HCT116 (cell line): ENCODE data around the gene SORCS2. TPM values are rescaled to one million over a fixed set of nuclear protein-coding genes. Genes with fewer than 3 reads are reported as not detected.

Experiments
- ATAC-seq: fragments of 200-7000 bp; cut with Tn5 transposase; 2 replicates; pipeline ENCODE4 v1.9.1; 2020; ENCODE audit warnings: mild to moderate bottlenecking, moderate library complexity
- BruUV-seq: library from RNA; stranded (reverse); fragments of 400-500 nt; replicated peaks from 2 replicates; lab custom pipeline; 2021; lab: Mats Ljungman, UMichigan
- CTCF ChIA-PET: fragments of 300-600 bp; sonication (Branson Sonifier 250); formaldehyde crosslinking; loops from one replicate; lab custom pipeline; 2021; ENCODE audit warnings: antibody characterized with exemption; lab: Charles Lee
- POLR2A ChIA-PET: fragments of 300-600, 350-600 bp; sonication (Branson Sonifier 250); formaldehyde crosslinking; loops from one replicate; lab custom pipeline; 2021; ENCODE audit warnings: antibody characterized with exemption; lab: Charles Lee
- RAD21 ChIA-PET, 2 experiments: fragments of 300-600 bp; sonication (Branson Sonifier 250); formaldehyde crosslinking; loops; one replicate each; lab custom pipeline; 2023; ENCODE audit warnings: low total read pairs in 2 of 2; ENCODE audit not compliant: uncharacterized antibody in 2 of 2, unreplicated experiment in 2 of 2, low non-redundant PET in 1 of 2; lab: Charles Lee
- DNase-seq: peaks from one replicate; pipeline ENCODE4 v3.0.0-alpha.2; 2010; ENCODE audit warnings: low read depth, low spot score
- H2AFZ ChIP-seq: fragments of 200-600 bp; shearing (Covaris generic), sonication (generic); 2 replicates; pipeline ENCODE4 v1.6.1; 2017; ENCODE audit warnings: low read depth, mixed run types, mixed read lengths, antibody characterized with exemption, low read length; ENCODE audit not compliant: poor library complexity, severe bottlenecking
- H3K27ac ChIP-seq: 2 replicates; pipeline ENCODE4 v1.5.1; 2012; ENCODE audit warnings: low read depth, low read length
- H3K27me3 ChIP-seq: fragments of 200-600 bp; sonication (generic); 2 replicates; pipeline ENCODE4 v1.6.1; 2016; ENCODE audit warnings: mixed run types, low read length, mixed read lengths; ENCODE audit not compliant: insufficient read depth
- H3K36me3 ChIP-seq, 2 experiments: fragments of 200-500 bp in 1 of 2; fragments of 200-600 bp in 1 of 2; sonication (Bioruptor generic) in 1 of 2; sonication (generic) in 1 of 2; 2 replicates each; pipeline versions ENCODE4 v1.5.1 to v1.6.1; 2014 to 2016; ENCODE audit warnings: low read length in 2 of 2, inconsistent platforms in 1 of 2, mixed read lengths in 1 of 2, mixed run types in 1 of 2; ENCODE audit not compliant: insufficient read depth in 2 of 2, control insufficient read depth in 1 of 2
- H3K4me1 ChIP-seq, 2 experiments: fragments of 200-600 bp in 1 of 2; sonication (generic) in 1 of 2; 2 replicates each; pipeline versions ENCODE4 v1.5.1 to v1.6.1; 2012 to 2017; ENCODE audit warnings: low read length in 2 of 2, inconsistent platforms in 1 of 2, mild to moderate bottlenecking in 1 of 2, mixed read lengths in 1 of 2, mixed run types in 1 of 2, moderate library complexity in 1 of 2; ENCODE audit not compliant: insufficient read depth in 2 of 2, control insufficient read depth in 1 of 2
- H3K4me2 ChIP-seq: fragments of 200-600 bp; sonication (generic); 2 replicates; pipeline ENCODE4 v1.6.1; 2017; ENCODE audit warnings: mixed run types, low read length, mixed read lengths
- H3K4me3 ChIP-seq, 2 experiments: fragments of 200-600 bp in 1 of 2; sonication (generic) in 1 of 2; replicated peaks in 1 of 2; 2 replicates each; pipeline ENCODE4 v1.5.1; 2011 to 2016; ENCODE audit warnings: low read length in 2 of 2, control low read depth in 1 of 2, low read depth in 1 of 2, mild to moderate bottlenecking in 1 of 2, mixed read lengths in 1 of 2, mixed run types in 1 of 2
- H3K79me2 ChIP-seq: fragments of 200-600 bp; sonication (generic); 2 replicates; pipeline ENCODE4 v1.6.1; 2017; ENCODE audit warnings: mild to moderate bottlenecking, mixed run types, low read length, moderate library complexity, mixed read lengths; ENCODE audit not compliant: insufficient read depth
- H3K9ac ChIP-seq: fragments of 200-600 bp; sonication (generic); 2 replicates; pipeline ENCODE4 v1.6.1; 2016; ENCODE audit warnings: low read length, mixed read lengths
- H3K9me2 ChIP-seq: fragments of 200-600 bp; sonication (generic), shearing (Covaris generic); 2 replicates; pipeline ENCODE4 v1.6.1; 2017; ENCODE audit warnings: mixed run types, mild to moderate bottlenecking, moderate library complexity; ENCODE audit not compliant: insufficient read depth
- H3K9me3 ChIP-seq, 2 experiments: fragments of 200-500 bp in 1 of 2; fragments of 200-600 bp in 1 of 2; sonication (Bioruptor generic) in 1 of 2; sonication (generic) in 1 of 2; 2 replicates each; pipeline ENCODE4 v1.6.1; 2014 to 2017; ENCODE audit warnings: low read length in 2 of 2, mixed read lengths in 2 of 2, inconsistent platforms in 1 of 2, low read depth in 1 of 2, mild to moderate bottlenecking in 1 of 2, mixed run types in 1 of 2, moderate library complexity in 1 of 2; ENCODE audit not compliant: control insufficient read depth in 1 of 2, insufficient read depth in 1 of 2
- H4K20me1 ChIP-seq: fragments of 200-600 bp; sonication (generic), shearing (Covaris generic); 2 replicates; pipeline ENCODE4 v1.6.1; 2017; ENCODE audit warnings: mixed run types, mild to moderate bottlenecking, moderate library complexity; ENCODE audit not compliant: insufficient read depth
- CBX3 ChIP-seq: IDR thresholded peaks from 2 replicates; pipeline ENCODE4 v1.6.1; 2012; ENCODE audit warnings: low read depth
- EGR1 ChIP-seq: IDR thresholded peaks from 2 replicates; pipeline ENCODE4 v1.6.1; 2012; ENCODE audit warnings: low read depth
- ELF1 ChIP-seq: IDR thresholded peaks from 2 replicates; pipeline ENCODE4 v1.6.1; 2012; ENCODE audit warnings: low read depth, borderline replicate concordance
- EZH2 ChIP-seq: fragments of 200-600 bp; sonication (generic); IDR thresholded peaks from 2 replicates; pipeline ENCODE4 v1.6.1; 2017; ENCODE audit warnings: antibody characterized with exemption, mixed run types
- POLR2AphosphoS5 ChIP-seq: IDR thresholded peaks from 2 replicates; pipeline ENCODE4 v1.6.1; 2011; ENCODE audit warnings: mild to moderate bottlenecking, low read depth, low read length, moderate library complexity
- RAD21 ChIP-seq: IDR thresholded peaks from 2 replicates; pipeline ENCODE4 v1.6.1; 2012; ENCODE audit warnings: low read depth, mild to moderate bottlenecking
- SP1 ChIP-seq: IDR thresholded peaks from 2 replicates; pipeline ENCODE4 v1.6.1; 2012; ENCODE audit warnings: low read depth
- SRF ChIP-seq: IDR thresholded peaks from 2 replicates; pipeline ENCODE4 v1.6.1; 2012; ENCODE audit warnings: low read depth
- TCF7L2 ChIP-seq: IDR thresholded peaks from 2 replicates; pipeline ENCODE4 v1.7.0; 2011; ENCODE audit warnings: borderline replicate concordance, inconsistent platforms; ENCODE audit not compliant: insufficient read depth, insufficient read length; ENCODE audit errors: extremely low read depth
- YY1 ChIP-seq: IDR thresholded peaks from 2 replicates; pipeline ENCODE4 v1.6.1; 2011; ENCODE audit warnings: low read length, low read depth, moderate library complexity, mild to moderate bottlenecking; ENCODE audit not compliant: insufficient replicate concordance; ENCODE audit errors: extremely low read depth
- ZNF274 ChIP-seq: fragments of 200-500 bp; sonication (Bioruptor generic); IDR thresholded peaks from 2 replicates; pipeline ENCODE4 v1.6.1; 2014; ENCODE audit warnings: mild to moderate bottlenecking, low read depth, low read length, inconsistent platforms
- intact Hi-C: fragments of 100-400 bp; cut with micrococcal nuclease; formaldehyde crosslinking; loops from 2 replicates; pipeline ENCODE4 v1.10.0; 2022
- total RNA-seq: library from RNA; stranded (reverse); gene quantifications from one replicate; pipeline ENCODE4 v1.2.1, GENCODE V29; 2021; ENCODE audit not compliant: unreplicated experiment
- TF ChIP-seq, protein P1 (sequence below): IDR thresholded peaks from 2 replicates; pipeline ENCODE4 v1.6.1; 2011; ENCODE audit warnings: mild to moderate bottlenecking, low read length, moderate library complexity; ENCODE audit not compliant: insufficient replicate concordance; ENCODE audit errors: extremely low read depth

The SORCS2 gene
- total RNA-seq, 1 experiment from 2014 or later: 0.37 TPM

DNA sequence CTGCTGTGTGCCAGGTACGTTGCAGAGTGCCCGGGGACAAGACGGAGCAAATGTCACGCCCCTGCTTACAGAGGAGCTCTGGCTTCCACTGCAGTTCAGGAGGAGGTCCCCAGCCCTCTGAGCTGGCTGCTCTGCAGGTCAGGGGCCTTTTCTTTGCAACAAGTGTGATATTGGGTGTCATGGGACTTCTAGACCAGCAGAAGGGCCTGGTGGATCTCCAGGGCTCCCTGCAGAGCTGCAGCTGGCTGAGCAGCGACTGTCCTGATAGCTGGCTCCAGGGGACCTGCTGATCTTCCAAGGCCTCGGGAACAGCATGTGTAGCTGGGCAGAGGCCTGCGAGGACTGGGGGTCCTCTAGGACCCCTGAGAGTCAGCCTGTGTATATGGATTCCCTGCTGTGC, 120.4 kb downstream of the SORCS2 start:
- no TSS peak for BruUV-seq
- ChIA-PET RAD21 (no interaction called here), POLR2A (no interaction called here), CTCF (interaction anchor here (1.4 kb wide), 1 partner anchor 23 kb away, joined by 3 read pairs; no protein-coding TSS in a partner anchor)
- Histone ChIP-seq H4K20me1 (no peaks in the 10 kb centered on the region), H3K27me3 (no peaks in the 10 kb centered on the region; the same call in 1 of the 2 replicates), H3K79me2 (no peaks in the 10 kb centered on the region), H2AFZ (no peak overlapping the region), H3K9me2 (no peaks in the 10 kb centered on the region), H3K27ac (no peak overlapping the region), H3K9ac (no peak overlapping the region), H3K4me3 (no peak overlapping the region), H3K9me3 (no peaks in the 10 kb centered on the region), H3K36me3 (no peaks in the 10 kb centered on the region), H3K4me2 (no peak overlapping the region), H3K4me1 (no peaks in the 10 kb centered on the region)
- TF ChIP-seq SP1 (no peak), TCF7L2 (no peak)
- no peak for DNase-seq
- intact Hi-C loops: no loop called here
- no peak for ATAC-seq

DNA sequence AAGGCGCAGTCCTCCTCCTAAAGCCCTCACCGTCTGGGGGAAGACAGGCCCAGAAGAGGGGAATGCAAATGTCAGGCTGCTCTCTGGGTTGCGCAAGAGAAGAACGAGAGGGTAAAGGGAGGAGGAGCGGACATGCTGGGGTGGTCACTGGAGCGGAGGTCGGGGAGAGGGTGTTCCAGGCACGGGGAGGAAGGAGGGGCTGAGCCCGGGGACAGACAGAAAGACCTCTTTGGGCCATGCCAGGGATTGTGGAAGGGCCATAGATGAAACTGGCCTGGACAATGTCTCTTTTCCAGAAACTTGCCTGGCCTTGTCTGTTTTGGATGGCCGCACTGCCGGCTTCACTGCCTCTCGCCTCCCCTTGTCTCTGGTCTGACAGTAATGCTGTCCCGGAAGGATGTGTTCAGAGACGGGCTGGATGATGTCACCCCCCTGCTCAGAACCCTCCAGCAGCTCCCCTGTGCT, 121.0 kb downstream of the SORCS2 start:
- CTCF ChIA-PET: no interaction called here

More for the DNA sequence above, 121.0 kb downstream of the SORCS2 start:
- H3K4me2 ChIP-seq: no peak overlapping the region
- no peak for DNase-seq
- no peak for ATAC-seq
- intact Hi-C loops: no loop called here
- no peaks in the 10 kb centered on the region for H4K20me1 ChIP-seq
- no peaks in the 10 kb centered on the region for H3K4me1 ChIP-seq
- no peak overlapping the region for H2AFZ ChIP-seq
- no peaks in the 10 kb centered on the region for H3K79me2 ChIP-seq
- RAD21 ChIA-PET: no interaction called here
- no peaks in the 10 kb centered on the region for H3K9me3 ChIP-seq
- POLR2A ChIA-PET: no interaction called here
- H3K27me3 ChIP-seq: no peaks in the 10 kb centered on the region; the same call in 1 of the 2 replicates
- H3K27ac ChIP-seq: no peak overlapping the region
- no peak overlapping the region for H3K9ac ChIP-seq
- BruUV-seq: no TSS peak
- no peak overlapping the region for H3K4me3 ChIP-seq
- no peak for TF ChIP-seq ELF1
- TF ChIP-seq YY1: no peak
- no peak for TF ChIP-seq ZNF274
- TF ChIP-seq EZH2: no peak
- no peak for TF ChIP-seq POLR2AphosphoS5
- TF ChIP-seq SP1: no peak
- TF ChIP-seq RAD21: no peak
- TF ChIP-seq EGR1: no peak
- TF ChIP-seq TCF7L2: no peak
- TF ChIP-seq, protein P1, sequence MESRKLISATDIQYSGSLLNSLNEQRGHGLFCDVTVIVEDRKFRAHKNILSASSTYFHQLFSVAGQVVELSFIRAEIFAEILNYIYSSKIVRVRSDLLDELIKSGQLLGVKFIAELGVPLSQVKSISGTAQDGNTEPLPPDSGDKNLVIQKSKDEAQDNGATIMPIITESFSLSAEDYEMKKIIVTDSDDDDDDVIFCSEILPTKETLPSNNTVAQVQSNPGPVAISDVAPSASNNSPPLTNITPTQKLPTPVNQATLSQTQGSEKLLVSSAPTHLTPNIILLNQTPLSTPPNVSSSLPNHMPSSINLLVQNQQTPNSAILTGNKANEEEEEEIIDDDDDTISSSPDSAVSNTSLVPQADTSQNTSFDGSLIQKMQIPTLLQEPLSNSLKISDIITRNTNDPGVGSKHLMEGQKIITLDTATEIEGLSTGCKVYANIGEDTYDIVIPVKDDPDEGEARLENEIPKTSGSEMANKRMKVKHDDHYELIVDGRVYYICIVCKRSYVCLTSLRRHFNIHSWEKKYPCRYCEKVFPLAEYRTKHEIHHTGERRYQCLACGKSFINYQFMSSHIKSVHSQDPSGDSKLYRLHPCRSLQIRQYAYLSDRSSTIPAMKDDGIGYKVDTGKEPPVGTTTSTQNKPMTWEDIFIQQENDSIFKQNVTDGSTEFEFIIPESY: no peak
- no peak for TF ChIP-seq CBX3
- no peak for TF ChIP-seq SRF
- H3K36me3 ChIP-seq: no peaks in the 10 kb centered on the region
- H3K9me2 ChIP-seq: no peaks in the 10 kb centered on the region
